Raji (cell line): ENCODE results near the gene FOXO6.

ENCODE experiments used
- POLR2A ChIP-seq: IDR thresholded peaks from 2 replicates; pipeline ENCODE4 v1.6.1; 2011; ENCODE audit warnings: low read depth, low read length, control low read depth; ENCODE audit not compliant: insufficient read depth

FOXO6 gene

GRCh38 chr1:41360786-41361494, at the start of gene FOXO6:
FOXO6 (plus strand) TSS chr1:41361434.
- TF ChIP-seq POLR2A: no peak

DNA sequence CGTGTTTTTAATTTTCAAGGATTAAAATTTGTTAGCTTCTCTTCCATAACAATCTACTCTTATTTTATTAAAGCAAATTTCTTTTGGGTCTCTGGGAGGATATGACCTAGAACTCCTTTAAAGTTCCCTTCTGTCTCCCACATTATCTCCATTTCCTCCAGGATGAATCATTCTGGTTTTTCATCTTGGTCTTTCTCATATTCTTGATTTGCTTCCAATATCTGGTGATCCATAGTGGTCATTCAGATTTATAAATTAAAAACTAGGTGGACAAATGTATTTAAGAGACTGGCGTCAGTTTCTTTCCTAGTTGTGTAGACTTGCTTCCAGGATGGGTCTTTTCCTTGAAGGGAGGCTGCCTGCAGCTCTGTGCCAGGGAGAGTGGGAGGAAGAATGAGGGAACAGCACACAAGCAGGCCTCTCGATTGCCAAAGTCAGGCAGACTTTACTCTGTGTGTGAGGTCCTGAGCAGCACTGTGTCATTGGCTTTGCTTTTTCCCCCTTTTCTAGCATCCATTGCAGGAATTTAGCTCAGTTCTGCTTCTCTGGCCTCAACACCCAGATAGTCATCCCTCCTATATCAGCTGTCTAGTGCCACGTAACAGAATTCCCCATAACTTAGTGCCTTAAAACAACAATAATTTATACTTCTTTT, 48.1 kb upstream of the FOXO6 start:
- TF ChIP-seq POLR2A: no peak

- TF ChIP-seq POLR2A: no peak
Observed at GRCh38 chr1:41313661-41314131, 47.5 kb upstream of the FOXO6 start.

- TF ChIP-seq POLR2A: no peak
Observed at GRCh38 chr1:41314376-41315145, 46.7 kb upstream of the FOXO6 start.

- TF ChIP-seq POLR2A: no peak
Observed at GRCh38 chr1:41315146-41315822, 46.0 kb upstream of the FOXO6 start.

- no peak for TF ChIP-seq POLR2A
Observed at GRCh38 chr1:41315871-41316270, 45.4 kb upstream of the FOXO6 start.

DNA sequence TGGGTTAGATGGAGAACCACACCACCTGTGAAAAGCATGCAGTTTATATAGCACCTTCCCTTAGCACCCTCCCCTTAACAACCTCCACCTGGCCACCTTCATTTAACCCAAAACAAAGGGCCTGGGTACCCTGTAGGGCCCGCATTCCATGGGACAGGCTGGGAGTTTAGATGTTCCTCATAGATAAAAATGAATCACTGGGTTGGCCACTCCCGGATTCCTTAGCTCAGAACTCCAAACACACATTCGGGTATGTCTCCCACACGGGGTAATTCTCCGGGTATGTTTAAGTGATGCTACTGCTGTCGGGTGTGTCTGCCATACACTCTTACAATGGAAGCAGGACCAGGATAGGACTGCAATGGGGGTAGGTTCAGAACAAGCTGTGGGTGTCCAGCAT, 43.9 kb upstream of the FOXO6 start:
- TF ChIP-seq POLR2A: no peak

GRCh38 chr1:41318135-41318534, 43.1 kb upstream of the FOXO6 start:
- TF ChIP-seq POLR2A: no peak

DNA sequence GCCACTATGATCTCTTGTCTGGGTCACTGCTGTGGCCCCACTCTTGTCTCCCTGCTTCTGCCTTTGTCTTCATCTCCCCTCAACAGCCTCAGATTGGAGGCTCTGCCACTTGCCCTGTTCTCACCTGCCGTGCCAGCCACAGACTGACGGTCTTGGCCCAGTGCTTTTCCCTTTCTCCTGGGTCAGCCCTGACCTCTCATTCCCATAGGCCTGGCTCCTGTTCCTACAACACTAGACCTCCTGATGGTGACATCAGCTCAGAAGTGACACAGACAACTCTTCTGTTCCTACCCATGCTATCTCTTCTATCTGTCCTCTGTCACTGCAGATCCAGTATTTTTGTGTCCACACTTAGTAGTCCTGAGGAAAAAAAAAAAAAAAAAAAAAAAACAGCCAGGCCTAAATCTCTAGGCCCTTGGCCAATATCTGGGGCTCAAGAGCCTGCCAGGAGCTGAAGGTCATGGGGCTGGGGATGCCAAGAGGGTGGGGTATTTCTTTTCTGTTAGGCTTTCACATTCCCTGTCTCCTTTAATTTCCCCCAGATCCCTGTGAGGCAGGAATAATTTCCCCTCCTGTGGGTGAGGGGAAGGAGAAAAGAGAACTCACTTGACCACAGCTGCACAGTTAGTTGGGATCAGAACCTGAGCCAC, 42.0 kb upstream of the FOXO6 start:
- TF ChIP-seq POLR2A: no peak

DNA sequence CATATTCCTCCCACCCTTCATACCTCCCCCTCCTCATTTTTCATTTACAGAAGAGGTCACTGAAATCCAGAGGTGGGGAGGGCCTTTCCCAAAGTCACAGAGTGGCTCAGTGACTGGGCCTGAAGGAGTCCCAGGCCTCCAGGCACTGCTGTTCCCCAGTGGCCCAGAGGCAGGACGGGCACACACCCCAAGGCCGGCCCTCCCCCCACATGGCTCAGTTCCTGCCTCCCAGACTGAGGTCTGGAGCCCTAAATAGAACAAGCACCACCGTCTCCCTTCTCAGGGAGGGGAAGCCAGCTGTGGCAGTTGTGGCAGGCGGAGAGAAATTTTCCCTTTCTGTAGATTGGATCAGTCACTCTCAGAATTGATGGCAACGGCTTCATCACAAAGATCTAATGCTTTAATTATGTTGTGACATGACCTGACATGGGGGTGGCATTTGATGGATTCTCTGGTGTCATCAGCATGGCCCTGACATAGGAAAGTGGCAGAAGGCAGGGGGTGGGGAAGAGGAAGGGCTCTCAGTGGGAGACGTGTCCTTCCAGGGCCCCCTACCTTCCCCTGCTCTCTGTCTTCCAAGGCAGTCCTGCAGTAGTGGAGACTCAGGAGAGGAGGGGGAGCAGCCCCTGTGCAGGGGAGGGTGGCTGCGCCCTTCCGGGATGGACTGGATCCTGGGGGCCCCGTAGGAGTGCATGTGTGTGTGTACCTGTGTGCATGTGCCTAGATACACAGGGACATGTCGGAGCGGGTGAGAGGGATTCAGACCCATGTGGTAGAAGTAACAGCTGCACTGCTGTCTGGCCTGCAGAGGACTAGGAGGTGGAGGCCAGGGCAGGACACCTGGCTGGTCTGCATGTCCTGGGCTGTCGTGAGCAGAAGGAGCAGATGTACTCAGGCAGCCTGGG, 41.2 kb upstream of the FOXO6 start:
- no peak for TF ChIP-seq POLR2A

- TF ChIP-seq POLR2A: no peak
Observed at GRCh38 chr1:41320895-41321676, 40.1 kb upstream of the FOXO6 start.

GRCh38 chr1:41322101-41322661, 39.1 kb upstream of the FOXO6 start:
- no peak for TF ChIP-seq POLR2A

DNA sequence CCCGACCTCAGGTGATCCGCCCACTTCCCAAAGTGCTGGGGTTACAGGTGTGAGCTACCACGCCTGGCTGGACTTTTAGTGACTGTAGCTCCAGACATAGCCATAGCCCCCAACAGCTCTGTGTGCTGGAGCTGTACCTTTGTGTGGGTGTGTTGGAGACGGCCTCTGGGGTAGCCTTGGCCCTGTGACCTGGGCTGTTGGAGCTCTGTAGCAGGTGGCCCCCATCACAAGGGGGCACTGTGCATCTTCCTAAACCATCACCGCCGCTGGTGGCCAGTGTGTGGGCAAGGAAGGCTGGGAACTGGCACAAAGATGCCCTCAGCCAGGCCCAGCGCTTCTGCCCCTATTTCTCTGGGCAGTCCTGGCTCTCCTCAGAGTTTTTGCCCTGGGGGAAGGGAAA, 38.4 kb upstream of the FOXO6 start:
- TF ChIP-seq POLR2A: no peak
